GM03348 (cell line): ENCODE measurements around the gene CLEC4A.
A peak's percentile ranks its signal among the peaks of the same experiment; 100 is the strongest.
"Not testable (repeated sequence)": the region's sequence is repeated elsewhere in the genome, so short reads cannot be mapped to it uniquely, and the experiment has no call there.

ENCODE experiments used
- DNase-seq: peaks from one replicate; pipeline ENCODE4 v3.0.0; 2012; ENCODE audit warnings: low spot score

Gene CLEC4A

GRCh38 chr12:8134398-8134930, 11.0 kb downstream of the CLEC4A start:
- not testable (repeated sequence) for DNase-seq

GRCh38 chr12:8141647-8142046, 18.2 kb downstream of the CLEC4A start:
- DNase-seq = not testable (repeated sequence)

GRCh38 chr12:8143261-8143660, 19.8 kb downstream of the CLEC4A start:
- DNase-seq = no peak

GRCh38 chr12:8145754-8146441, 22.5 kb downstream of the CLEC4A start:
- peak; percentile 86 for DNase-seq

GRCh38 chr12:8146442-8146771, 23.0 kb downstream of the CLEC4A start:
- DNase-seq = no peak

- DNase-seq = no peak
These were observed 31.1 kb downstream of the CLEC4A start for GRCh38 chr12:8154526-8154925.

GRCh38 chr12:8156416-8156815, 33.0 kb downstream of the CLEC4A start:
- no peak for DNase-seq

GRCh38 chr12:8156845-8157244, 33.4 kb downstream of the CLEC4A start, which contains the start of gene ZNF705A:
Gene ZNF705A (plus strand): TSS chr12:8157015. CDS start chr12:8172626, 15,611 bp downstream.
- peak; percentile 25 for DNase-seq

- DNase-seq = no peak
These were observed 34.2 kb downstream of the CLEC4A start for GRCh38 chr12:8157484-8158198.

- DNase-seq = not testable (repeated sequence)
These were observed 49.5 kb downstream of the CLEC4A start for GRCh38 chr12:8172911-8173310.

- peak; percentile 79 for DNase-seq
These were observed 56.7 kb downstream of the CLEC4A start for GRCh38 chr12:8179989-8180585.

- not testable (repeated sequence) for DNase-seq
These were observed 57.9 kb downstream of the CLEC4A start for GRCh38 chr12:8181271-8181670.

GRCh38 chr12:8182923-8183322, 59.5 kb downstream of the CLEC4A start:
- DNase-seq = not testable (repeated sequence)

- DNase-seq = not testable (repeated sequence)
These were observed 59.9 kb downstream of the CLEC4A start for GRCh38 chr12:8183346-8183745.

GRCh38 chr12:8184206-8184605, 60.8 kb downstream of the CLEC4A start:
- not testable (repeated sequence) for DNase-seq

GRCh38 chr12:8188088-8188487, 64.7 kb downstream of the CLEC4A start:
- not testable (repeated sequence) for DNase-seq
